K562 (cell line): Measurements from ENCODE around the gene ZNF778. TPM values are rescaled to one million over a fixed set of nuclear protein-coding genes. Genes with fewer than 3 reads are reported as not detected.

Source experiments
- ATAC-seq: fragments of 200-7000 bp; cut with Tn5 transposase; 3 replicates; pipeline ENCODE4 v1.9.1; 2020; ENCODE audit warnings: moderate library complexity
- BruUV-seq: library from RNA; stranded (reverse); fragments of 400-500 nt; replicated peaks from 2 replicates; lab custom pipeline; 2021; lab: Mats Ljungman, UMichigan
- CTCF ChIA-PET: fragments of 300-600 bp; formaldehyde crosslinking; extraction: SDS; loops from one replicate; lab custom pipeline; 2021; ENCODE audit warnings: low intra/inter-chr PET ratio; lab: Yijun Ruan, JAX
- POLR2A ChIA-PET: fragments of 300-600, 350-650 bp; sonication (Branson Sonifier 250); formaldehyde crosslinking; extraction: SDS; loops from one replicate; lab custom pipeline; 2021; ENCODE audit warnings: antibody characterized with exemption, inconsistent platforms; lab: Yijun Ruan, JAX
- DNase-seq, 4 experiments: peaks; one replicate each; pipeline versions ENCODE4 v3.0.0 to v3.0.0-alpha.2; 2011 to 2018; ENCODE audit warnings: low spot score in 3 of 4, mixed read lengths in 3 of 4; ENCODE audit errors: extremely low read depth in 1 of 4
- FAIRE-seq: peaks from 2 replicates; lab custom pipeline; 2011; peaks lifted over from hg19 to GRCh38; lab: Jason Lieb, UNC
- H2AFZ ChIP-seq: 2 replicates; pipeline ENCODE4 v1.6.0; 2011; ENCODE audit warnings: low read depth, low read length, control low read depth, inconsistent platforms
- H3K27ac ChIP-seq: fragments of 200-600 bp; 3 replicates; pipeline ENCODE4 v1.8.0; 2011; ENCODE audit warnings: low read depth, mild to moderate bottlenecking, control low read depth, inconsistent platforms, low read length, moderate library complexity, mixed read lengths; ENCODE audit errors: extremely low read depth
- H3K27me3 ChIP-seq, 2 experiments: fragments of 300-600 bp in 1 of 2; 2 replicates in 1 of 2; 3 replicates in 1 of 2; pipeline versions ENCODE4 v1.6.0 to v1.8.0; 2011; ENCODE audit warnings: inconsistent platforms in 2 of 2, low read length in 2 of 2, mild to moderate bottlenecking in 1 of 2, mixed read lengths in 1 of 2, moderate library complexity in 1 of 2; ENCODE audit not compliant: control insufficient read depth in 2 of 2, insufficient read depth in 2 of 2
- H3K36me3 ChIP-seq: fragments of 300-600 bp; 3 replicates; pipeline ENCODE4 v1.8.0; 2011; ENCODE audit warnings: mild to moderate bottlenecking, low read length, inconsistent platforms; ENCODE audit not compliant: control insufficient read depth, insufficient read depth
- H3K4me1 ChIP-seq, 2 experiments: fragments of 200-600 bp in 1 of 2; replicated peaks in 1 of 2; 2 replicates in 1 of 2; 3 replicates in 1 of 2; pipeline versions ENCODE4 v1.5.1 to v1.8.0; 2011; ENCODE audit warnings: inconsistent platforms in 2 of 2, low read length in 2 of 2, mild to moderate bottlenecking in 1 of 2, mixed read lengths in 1 of 2, moderate library complexity in 1 of 2; ENCODE audit not compliant: control insufficient read depth in 2 of 2, insufficient read depth in 2 of 2
- H3K4me2 ChIP-seq: 2 replicates; pipeline ENCODE4 v1.6.1; 2011; ENCODE audit warnings: low read length, control low read depth, inconsistent platforms, mixed read lengths; ENCODE audit not compliant: insufficient read depth
- H3K4me3 ChIP-seq: fragments of 200-600 bp; sonication (generic), shearing (Covaris generic); 2 replicates; pipeline ENCODE4 v1.5.1; 2016; ENCODE audit warnings: control low read depth, inconsistent platforms
- H3K79me2 ChIP-seq: fragments of 200-600 bp; 3 replicates; pipeline ENCODE4 v1.8.0; 2011; ENCODE audit warnings: low read length, inconsistent platforms; ENCODE audit not compliant: control insufficient read depth, insufficient read depth
- H3K9ac ChIP-seq, 2 experiments: 2 replicates each; pipeline versions ENCODE4 v1.6.0 to v1.6.1; 2011; ENCODE audit warnings: low read depth in 2 of 2, low read length in 2 of 2, control low read depth in 1 of 2, inconsistent platforms in 1 of 2, mild to moderate bottlenecking in 1 of 2, mixed read lengths in 1 of 2; ENCODE audit not compliant: insufficient read depth in 1 of 2
- H3K9me1 ChIP-seq: one replicate; pipeline ENCODE4 v1.6.0; 2011; ENCODE audit warnings: inconsistent platforms, mild to moderate bottlenecking, low read length, moderate library complexity; ENCODE audit not compliant: control insufficient read depth, insufficient read depth
- H3K9me3 ChIP-seq: replicated peaks from 2 replicates; pipeline ENCODE4 v1.5.1; 2011; ENCODE audit warnings: low read depth, low read length, inconsistent platforms; ENCODE audit not compliant: control insufficient read depth, insufficient read depth
- H4K20me1 ChIP-seq: replicated peaks from 2 replicates; pipeline ENCODE4 v1.6.1; 2011; ENCODE audit warnings: low read length, inconsistent platforms, mixed read lengths; ENCODE audit not compliant: control insufficient read depth, insufficient read depth
- ADNP ChIP-seq: fragments of 200-800 bp; sonication (Bioruptor generic); IDR thresholded peaks from 2 replicates; pipeline ENCODE4 v1.6.1; 2016; ENCODE audit warnings: missing genetic modification characterization, missing compliant biosample characterization
- ARID2 ChIP-seq: fragments of 450-650 bp; IDR thresholded peaks from 2 replicates; pipeline ENCODE4 v1.6.1; 2017; ENCODE audit warnings: antibody characterized with exemption, mild to moderate bottlenecking
- ASH1L ChIP-seq: fragments of 450-650 bp; IDR thresholded peaks from 2 replicates; pipeline ENCODE4 v1.6.1; 2018; ENCODE audit warnings: borderline replicate concordance, mild to moderate bottlenecking, low read depth; ENCODE audit not compliant: partially characterized antibody
- BRD9 ChIP-seq: fragments of 450-650 bp; IDR thresholded peaks from 2 replicates; pipeline ENCODE4 v1.6.1; 2018; ENCODE audit warnings: low read depth; ENCODE audit not compliant: partially characterized antibody
- CTBP1 ChIP-seq: fragments of 450-650 bp; IDR thresholded peaks from 2 replicates; pipeline ENCODE4 v1.6.1; 2016; ENCODE audit warnings: borderline replicate concordance
- MED1 ChIP-seq: sonication (generic); formaldehyde crosslinking; IDR thresholded peaks from 2 replicates; pipeline ENCODE4 v1.8.1; 2023; ENCODE audit warnings: missing genetic modification reagents, borderline replicate concordance
- MTA2 ChIP-seq: fragments of 450-650 bp; IDR thresholded peaks from 2 replicates; pipeline ENCODE4 v1.6.1; 2016; ENCODE audit warnings: low read depth
- PML ChIP-seq: IDR thresholded peaks from 2 replicates; pipeline ENCODE4 v1.6.1; 2012; ENCODE audit warnings: low read length, inconsistent platforms
- POLR2AphosphoS5 ChIP-seq: IDR thresholded peaks from 2 replicates; pipeline ENCODE4 v1.6.1; 2011; ENCODE audit warnings: mild to moderate bottlenecking, low read depth, low read length, moderate library complexity; ENCODE audit not compliant: control insufficient read depth, insufficient read depth
- TFAP4 ChIP-seq: sonication (generic); formaldehyde crosslinking; IDR thresholded peaks from 2 replicates; pipeline ENCODE4 v1.8.0; 2022; ENCODE audit warnings: missing genetic modification reagents, mild to moderate bottlenecking, moderate library complexity, borderline replicate concordance
- ZNF395 ChIP-seq: fragments of 200-800 bp; sonication (Bioruptor generic); IDR thresholded peaks from 2 replicates; pipeline ENCODE4 v1.6.1; 2017; ENCODE audit warnings: missing genetic modification characterization, missing compliant biosample characterization
- ZNF583 ChIP-seq: fragments of 250-450 bp; sonication (Bioruptor Pico); IDR thresholded peaks from 2 replicates; pipeline ENCODE4 v1.4.0; 2020
- WGBS: fragments of 100-300 bp; shearing (Covaris generic); methylation state at CpG from one replicate; pipeline ENCODE4 v1.1.6; 2016; ENCODE audit warnings: low coverage, mixed read lengths; ENCODE audit not compliant: insufficient coverage; ENCODE audit errors: missing lambda C conversion rate; 5-methylcytosine and 5-hydroxymethylcytosine counted together
- in situ Hi-C: fragments of 300-500 bp; cut with MboI; formaldehyde crosslinking; loops from 4 replicates; pipeline ENCODE4 v1.15.0; 2018; ENCODE audit warnings: inconsistent platforms, mixed read lengths
- intact Hi-C: fragments of 100-400 bp; cut with micrococcal nuclease; formaldehyde crosslinking; loops from 2 replicates; pipeline ENCODE4 v1.14.2; 2022
- polyA plus RNA-seq, 8 experiments: library from polyadenylated mRNA; depleted of rRNA in 4 of 8; stranded (reverse) in 5 of 8; unstranded in 3 of 8; fragments of >200 nt; fragmentation: Nextera tagmentation in 2 of 8; fragmentation: Illumina TruSeq in 1 of 8; extraction: Ambion mirVana in 2 of 8; extraction: Trizol in 1 of 8; gene quantifications; 2 replicates each; pipeline versions ENCODE4 v1.2.1 to v1.2.3, GENCODE V29; 2011 to 2014; ENCODE audit warnings: inconsistent platforms in 1 of 8, missing spikeins in 1 of 8
- total RNA-seq, 7 experiments: library from RNA; depleted of rRNA in 6 of 7; stranded (reverse); fragments of >200 nt in 6 of 7; fragmentation: Illumina TruSeq in 2 of 7; extraction: Trizol in 2 of 7; gene quantifications; 2 replicates each; pipeline versions ENCODE4 v1.2.1 to v1.2.3, GENCODE V29; 2011 to 2021; ENCODE audit warnings: low replicate concordance in 1 of 7

ZNF778 gene
- total and polyA plus RNA-seq, 9 of the 15 experiments (the other 6 are each of a cell fraction or from before 2014, with no cell fraction given) = 0.70 to 60.6 (median 7.5) TPM

GRCh38 chr16:89246903-89247733, 29.6 kb downstream of the ZNF778 start:
- no peaks in the 10 kb centered on the region for H3K36me3 ChIP-seq
- BruUV-seq = no TSS peak
- ChIA-PET CTCF (interaction anchor here (0.6 kb wide), 1 partner anchor 391 kb away, joined by 4 read pairs; no protein-coding TSS in a partner anchor), POLR2A (interaction anchor here (0.6 to 1.3 kb wide), 3 partner anchors 20 to 411 kb away, joined by 3 to 5 read pairs (median 3); no protein-coding TSS in a partner anchor)
- H3K4me3 ChIP-seq = peak overlapping the region; percentile 56
- DNase-seq = peak; percentile 88 to 100 (median 100)
- peak; percentile 99 for ATAC-seq
- H3K9me1 ChIP-seq = no peaks in the 10 kb centered on the region
- H4K20me1 ChIP-seq = no peaks in the 10 kb centered on the region
- FAIRE-seq = peak; percentile 67
- peak overlapping the region; percentile 72 for H3K4me2 ChIP-seq
- H3K27ac ChIP-seq = peak overlapping the region; percentile 59; the same call in 1 of the 3 replicates
- H3K79me2 ChIP-seq = no peaks in the 10 kb centered on the region
- intact Hi-C loops (loop anchor here (2.0 kb wide), 1 partner anchor 42 kb away; no protein-coding TSS in a partner anchor), in situ Hi-C loops (no loop called here)
- 24% methylated on average over 31 of the region's 78 CpGs for WGBS
- H3K4me1 ChIP-seq = peaks cover 0 to 35% of the 10 kb centered on the region in 2 experiments; a peak in 3 of 5 replicates
- no peaks in the 10 kb centered on the region; the same call in 1 of the 2 replicates for H3K9me3 ChIP-seq
- H2AFZ ChIP-seq = peak overlapping the region; percentile 67
- H3K27me3 ChIP-seq = no peaks in the 10 kb centered on the region
- peak overlapping the region; percentile 51 to 88 for H3K9ac ChIP-seq
- TF ChIP-seq MED1 (CRISPR knock-in tag) = no peak
- no peak for TF ChIP-seq ADNP (tag)
- TF ChIP-seq BRD9 = no peak
- no peak for TF ChIP-seq PML
- peak; percentile 43; the same call in 1 of the 2 replicates for TF ChIP-seq TFAP4
- TF ChIP-seq POLR2AphosphoS5 = no peak
- TF ChIP-seq ARID2 = no peak
- no peak for TF ChIP-seq ZNF395 (CRISPR knock-in tag)
- TF ChIP-seq ASH1L = no peak
- no peak for TF ChIP-seq MTA2
- no peak for TF ChIP-seq ZNF583 (CRISPR knock-in tag)
- peak; percentile 32; the same call in 1 of the 2 replicates for TF ChIP-seq CTBP1
